Activated T-helper 2 cell treated with anti-CD3 and anti-CD28 coated beads, Interferon-gamma antibody, Interleukin-2, Interleukin-4, amounts not matched to agents 10 μg/mL and 5 μg/mL and 100 μg/mL, durations not matched to agents 14 hours and 24 hours and 36 hours (primary cell): Measurements from ENCODE around the gene VIL1. TPM values are rescaled to one million over a fixed set of nuclear protein-coding genes. Genes with fewer than 3 reads are reported as not detected.
A peak's percentile ranks its signal among the peaks of the same experiment; 100 is the strongest.

Experiments
- DNase-seq: peaks from one replicate; pipeline ENCODE4 v3.0.0; 2021; ENCODE audit warnings: low spot score
- H3K27ac Mint-ChIP-seq: one replicate; pipeline ENCODE4 v1.8.0; 2021; ENCODE audit warnings: mixed read lengths
- H3K27me3 Mint-ChIP-seq: one replicate; pipeline ENCODE4 v1.8.0; 2021; ENCODE audit warnings: low read depth, mixed read lengths
- H3K36me3 Mint-ChIP-seq: one replicate; pipeline ENCODE4 v1.8.0; 2021; ENCODE audit warnings: low read depth, mixed read lengths
- H3K4me1 Mint-ChIP-seq: one replicate; pipeline ENCODE4 v1.8.0; 2021; ENCODE audit warnings: low read depth, mixed read lengths
- H3K4me3 Mint-ChIP-seq: one replicate; pipeline ENCODE4 v1.8.0; 2021; ENCODE audit warnings: low read depth, mild to moderate bottlenecking, moderate library complexity, mixed read lengths
- H3K9me3 Mint-ChIP-seq: one replicate; pipeline ENCODE4 v1.8.0; 2021; ENCODE audit warnings: mixed read lengths
- intact Hi-C: fragments of 100-400 bp; cut with micrococcal nuclease; formaldehyde crosslinking; loops from one replicate; pipeline ENCODE4 v1.15.1; 2023
- total RNA-seq: library from RNA; stranded (reverse); gene quantifications from 2 replicates; pipeline ENCODE4 v1.2.3, GENCODE V29; 2022

VIL1 gene
- total RNA-seq, 1 donor from 2014 or later, result not detected

- intact Hi-C loops, result no loop called here
- Mint-ChIP-seq H3K4me3 (no peak overlapping the region), H3K27ac (no peak overlapping the region)
Observed at GRCh38 chr2:218444692-218445357, 25.9 kb downstream of the VIL1 start.

GRCh38 chr2:218445602-218446001 is 26.7 kb downstream of the VIL1 start:
- no peaks in the 10 kb centered on the region for H3K9me3 Mint-ChIP-seq
- H3K4me3 Mint-ChIP-seq, result no peak overlapping the region
- no peak for DNase-seq
- H3K36me3 Mint-ChIP-seq, result peaks cover 34% of the 10 kb centered on the region
- intact Hi-C loops, result no loop called here
- H3K27ac Mint-ChIP-seq, result no peak overlapping the region
- H3K4me1 Mint-ChIP-seq, result peaks cover 8% of the 10 kb centered on the region
- no peaks in the 10 kb centered on the region for H3K27me3 Mint-ChIP-seq

More at GRCh38 chr2:218444692-218445357, 25.9 kb downstream of the VIL1 start:
- Mint-ChIP-seq H3K36me3 (peaks cover 26% of the 10 kb centered on the region), H3K9me3 (no peaks in the 10 kb centered on the region), H3K4me1 (peaks cover 8% of the 10 kb centered on the region), H3K27me3 (no peaks in the 10 kb centered on the region)
- no peak for DNase-seq

GRCh38 chr2:218446547-218446946 is 27.6 kb downstream of the VIL1 start:
- Mint-ChIP-seq H3K36me3 (peaks cover 39% of the 10 kb centered on the region), H3K4me1 (peaks cover 8% of the 10 kb centered on the region), H3K4me3 (no peak overlapping the region), H3K27me3 (no peaks in the 10 kb centered on the region), H3K27ac (no peak overlapping the region), H3K9me3 (no peaks in the 10 kb centered on the region)
- intact Hi-C loops, result no loop called here
- no peak for DNase-seq

- peaks cover 8% of the 10 kb centered on the region for H3K4me1 Mint-ChIP-seq
- no peak for DNase-seq
- intact Hi-C loops, result no loop called here
- H3K4me3 Mint-ChIP-seq, result no peak overlapping the region
- H3K27ac Mint-ChIP-seq, result no peak overlapping the region
- no peaks in the 10 kb centered on the region for H3K27me3 Mint-ChIP-seq
- peaks cover 43% of the 10 kb centered on the region for H3K36me3 Mint-ChIP-seq
- no peaks in the 10 kb centered on the region for H3K9me3 Mint-ChIP-seq
Observed at GRCh38 chr2:218447072-218447471, 28.1 kb downstream of the VIL1 start.

- Mint-ChIP-seq H3K27me3 (no peaks in the 10 kb centered on the region), H3K27ac (no peak overlapping the region), H3K4me3 (no peak overlapping the region), H3K36me3 (peaks cover 57% of the 10 kb centered on the region), H3K9me3 (no peaks in the 10 kb centered on the region), H3K4me1 (peaks cover 8% of the 10 kb centered on the region)
- DNase-seq, result no peak
- intact Hi-C loops, result no loop called here
Observed at GRCh38 chr2:218448934-218449333, 30.0 kb downstream of the VIL1 start.

- H3K9me3 Mint-ChIP-seq, result peaks cover 12% of the 10 kb centered on the region
- H3K4me3 Mint-ChIP-seq, result no peak overlapping the region
- DNase-seq, result no peak
- peaks cover 8% of the 10 kb centered on the region for H3K4me1 Mint-ChIP-seq
- intact Hi-C loops, result no loop called here
- H3K27ac Mint-ChIP-seq, result no peak overlapping the region
- H3K36me3 Mint-ChIP-seq, result peaks cover 77% of the 10 kb centered on the region
- no peaks in the 10 kb centered on the region for H3K27me3 Mint-ChIP-seq
Observed at GRCh38 chr2:218452079-218452478, 33.2 kb downstream of the VIL1 start.

GRCh38 chr2:218456849-218457248 is 37.9 kb downstream of the VIL1 start:
- peaks cover 61% of the 10 kb centered on the region for H3K36me3 Mint-ChIP-seq

GRCh38 chr2:218458598-218458997 is 39.7 kb downstream of the VIL1 start:
- Mint-ChIP-seq H3K27me3 (no peaks in the 10 kb centered on the region), H3K27ac (no peak overlapping the region), H3K4me1 (no peaks in the 10 kb centered on the region), H3K36me3 (peaks cover 59% of the 10 kb centered on the region), H3K4me3 (no peak overlapping the region), H3K9me3 (peaks cover 12% of the 10 kb centered on the region)
- no peak for DNase-seq
- intact Hi-C loops, result no loop called here

More at GRCh38 chr2:218456849-218457248, 37.9 kb downstream of the VIL1 start:
- no peak for DNase-seq
- no peak overlapping the region for H3K27ac Mint-ChIP-seq
- no peaks in the 10 kb centered on the region for H3K27me3 Mint-ChIP-seq
- no peak overlapping the region for H3K4me3 Mint-ChIP-seq
- intact Hi-C loops, result no loop called here
- H3K9me3 Mint-ChIP-seq, result peaks cover 12% of the 10 kb centered on the region
- H3K4me1 Mint-ChIP-seq, result no peaks in the 10 kb centered on the region

GRCh38 chr2:218465987-218466633 is 47.2 kb downstream of the VIL1 start:
- Mint-ChIP-seq H3K36me3 (peaks cover 57% of the 10 kb centered on the region), H3K4me3 (no peak overlapping the region), H3K9me3 (no peaks in the 10 kb centered on the region), H3K4me1 (peaks cover 7% of the 10 kb centered on the region), H3K27ac (no peak overlapping the region), H3K27me3 (no peaks in the 10 kb centered on the region)
- intact Hi-C loops, result loop anchor here (5.0 kb wide), 1 partner anchor 59 kb away; no protein-coding TSS in a partner anchor
- no peak for DNase-seq

GRCh38 chr2:218470448-218470847 is 51.5 kb downstream of the VIL1 start:
- Mint-ChIP-seq H3K9me3 (no peaks in the 10 kb centered on the region), H3K36me3 (peaks cover 67% of the 10 kb centered on the region), H3K27ac (no peak overlapping the region), H3K27me3 (no peaks in the 10 kb centered on the region), H3K4me1 (peaks cover 12% of the 10 kb centered on the region), H3K4me3 (no peak overlapping the region)
- intact Hi-C loops, result no loop called here
- DNase-seq, result no peak

GRCh38 chr2:218471036-218471435 is 52.1 kb downstream of the VIL1 start:
- intact Hi-C loops, result no loop called here
- peak overlapping the region; percentile 28 for H3K27ac Mint-ChIP-seq
- H3K27me3 Mint-ChIP-seq, result no peaks in the 10 kb centered on the region
- DNase-seq, result no peak
- peaks cover 62% of the 10 kb centered on the region for H3K36me3 Mint-ChIP-seq
- H3K9me3 Mint-ChIP-seq, result no peaks in the 10 kb centered on the region
- H3K4me3 Mint-ChIP-seq, result no peak overlapping the region
- peaks cover 12% of the 10 kb centered on the region for H3K4me1 Mint-ChIP-seq

- peaks cover 9% of the 10 kb centered on the region for H3K4me1 Mint-ChIP-seq
- H3K9me3 Mint-ChIP-seq, result no peaks in the 10 kb centered on the region
- no peak for DNase-seq
- peak overlapping the region; percentile 42 for H3K27ac Mint-ChIP-seq
- no peaks in the 10 kb centered on the region for H3K27me3 Mint-ChIP-seq
- intact Hi-C loops, result no loop called here
- peaks cover 66% of the 10 kb centered on the region for H3K36me3 Mint-ChIP-seq
- no peak overlapping the region for H3K4me3 Mint-ChIP-seq
Observed at GRCh38 chr2:218471982-218472381, 53.1 kb downstream of the VIL1 start.

- no peak overlapping the region for H3K27ac Mint-ChIP-seq
- peaks cover 71% of the 10 kb centered on the region for H3K36me3 Mint-ChIP-seq
- no peaks in the 10 kb centered on the region for H3K9me3 Mint-ChIP-seq
- H3K4me3 Mint-ChIP-seq, result no peak overlapping the region
- no peaks in the 10 kb centered on the region for H3K27me3 Mint-ChIP-seq
- DNase-seq, result no peak
- intact Hi-C loops, result no loop called here
- H3K4me1 Mint-ChIP-seq, result peaks cover 9% of the 10 kb centered on the region
Observed at GRCh38 chr2:218472988-218473387, 54.1 kb downstream of the VIL1 start.
